ENCODE measurements around the gene FHDC1. TPM values are rescaled to one million over a fixed set of nuclear protein-coding genes. Genes with fewer than 3 reads are reported as not detected.
A peak's percentile ranks its signal among the peaks of the same experiment; 100 is the strongest.

Gene FHDC1
- total RNA-seq, 1 experiment from 2014 or later = 0.95 TPM

GRCh38 chr4:152919826-152920225 is 16.3 kb upstream of the FHDC1 start:
- intact Hi-C loops (cut with micrococcal nuclease) = no loop called here
- CTCF ChIA-PET = no interaction called here

GRCh38 chr4:152920768-152921167 is 15.4 kb upstream of the FHDC1 start:
- Histone ChIP-seq H3K9me2 (replicated peaks; ENCODE audit: low read length) (no peaks in the 10 kb centered on the region), H3K27me3 (ENCODE audit: low read length) (no peaks in the 10 kb centered on the region), H2AFZ (ENCODE audit: low read length) (no peak overlapping the region), H3K4me3 (ENCODE audit: low read length) (no peak overlapping the region), H3K4me2 (ENCODE audit: low read length) (no peak overlapping the region), H3K9me3 (ENCODE audit: low read length) (peaks cover 9% of the 10 kb centered on the region), H3K36me3 (ENCODE audit: low read depth, low read length) (peaks cover 16% of the 10 kb centered on the region), H3K27ac (ENCODE audit: low read length) (no peak overlapping the region), H3F3A (ENCODE audit: low read length, unreplicated experiment) (no peaks in the 10 kb centered on the region), H3K4me1 (ENCODE audit: insufficient read depth, low read length) (no peaks in the 10 kb centered on the region), H4K20me1 (ENCODE audit: low read length) (no peaks in the 10 kb centered on the region), H3K79me2 (ENCODE audit: low read length) (no peaks in the 10 kb centered on the region), H3K9ac (ENCODE audit: low read length) (no peak overlapping the region)
- peak; percentile 14 for DNase-seq
- ChIA-PET POLR2A (ENCODE audit: unreplicated experiment) (no interaction called here), CTCF (no interaction called here)
- TF ChIP-seq EZH2phosphoT487 (IDR thresholded peaks at IDR 0.05; ENCODE audit: borderline replicate concordance, low read length) (no peak), EZH2 (IDR thresholded peaks at IDR 0.05; ENCODE audit: low read length, unreplicated experiment) (no peak), CTCF (conservative IDR thresholded peaks at IDR 0.05; ENCODE audit: low read depth, low read length) (no peak)
- no TSS peak for BruUV-seq (replicated peaks)
- ATAC-seq = no peak
- intact Hi-C loops (cut with micrococcal nuclease) = no loop called here

More at GRCh38 chr4:152919826-152920225, 16.3 kb upstream of the FHDC1 start:
- Histone ChIP-seq H3K9me2 (replicated peaks; ENCODE audit: low read length) (no peaks in the 10 kb centered on the region), H3K27me3 (ENCODE audit: low read length) (no peaks in the 10 kb centered on the region), H3K9me3 (ENCODE audit: low read length) (peaks cover 9% of the 10 kb centered on the region), H3K79me2 (ENCODE audit: low read length) (no peaks in the 10 kb centered on the region), H2AFZ (ENCODE audit: low read length) (no peak overlapping the region), H3K4me1 (ENCODE audit: insufficient read depth, low read length) (no peaks in the 10 kb centered on the region), H3K9ac (ENCODE audit: low read length) (no peak overlapping the region), H3K27ac (ENCODE audit: low read length) (no peak overlapping the region), H3K4me2 (ENCODE audit: low read length) (no peak overlapping the region), H3F3A (ENCODE audit: low read length, unreplicated experiment) (no peaks in the 10 kb centered on the region), H3K4me3 (ENCODE audit: low read length) (no peak overlapping the region), H3K36me3 (ENCODE audit: low read depth, low read length) (peaks cover 16% of the 10 kb centered on the region), H4K20me1 (ENCODE audit: low read length) (no peaks in the 10 kb centered on the region)
- POLR2A ChIA-PET (ENCODE audit: unreplicated experiment) = no interaction called here
- DNase-seq = no peak
- BruUV-seq (replicated peaks) = no TSS peak
- TF ChIP-seq CTCF (conservative IDR thresholded peaks at IDR 0.05; ENCODE audit: low read depth, low read length) (no peak), EZH2 (IDR thresholded peaks at IDR 0.05; ENCODE audit: low read length, unreplicated experiment) (no peak), EZH2phosphoT487 (IDR thresholded peaks at IDR 0.05; ENCODE audit: borderline replicate concordance, low read length) (no peak)
- no peak for ATAC-seq

- no peaks in the 10 kb centered on the region for H3K9me2 ChIP-seq (replicated peaks; ENCODE audit: low read length)
- no peak overlapping the region for H3K4me3 ChIP-seq (ENCODE audit: low read length)
- no TSS peak for BruUV-seq (replicated peaks)
- H3K9me3 ChIP-seq (ENCODE audit: low read length) = peaks cover 9% of the 10 kb centered on the region
- ChIA-PET CTCF (no interaction called here), POLR2A (ENCODE audit: unreplicated experiment) (no interaction called here)
- H3K79me2 ChIP-seq (ENCODE audit: low read length) = no peaks in the 10 kb centered on the region
- no peak for DNase-seq
- ATAC-seq = no peak
- H3K4me2 ChIP-seq (ENCODE audit: low read length) = no peak overlapping the region
- H3K36me3 ChIP-seq (ENCODE audit: low read depth, low read length) = peaks cover 16% of the 10 kb centered on the region
- no peak overlapping the region for H3K27ac ChIP-seq (ENCODE audit: low read length)
- no peak overlapping the region for H3K9ac ChIP-seq (ENCODE audit: low read length)
- intact Hi-C loops (cut with micrococcal nuclease) = no loop called here
- no peak overlapping the region for H2AFZ ChIP-seq (ENCODE audit: low read length)
- no peaks in the 10 kb centered on the region for H4K20me1 ChIP-seq (ENCODE audit: low read length)
- TF ChIP-seq EZH2 (IDR thresholded peaks at IDR 0.05; ENCODE audit: low read length, unreplicated experiment) = no peak
- TF ChIP-seq EZH2phosphoT487 (IDR thresholded peaks at IDR 0.05; ENCODE audit: borderline replicate concordance, low read length) = no peak
- TF ChIP-seq CTCF (conservative IDR thresholded peaks at IDR 0.05; ENCODE audit: low read depth, low read length) = no peak
- no peaks in the 10 kb centered on the region for H3K4me1 ChIP-seq (ENCODE audit: insufficient read depth, low read length)
- H3F3A ChIP-seq (ENCODE audit: low read length, unreplicated experiment) = no peaks in the 10 kb centered on the region
- no peaks in the 10 kb centered on the region for H3K27me3 ChIP-seq (ENCODE audit: low read length)
Measured at GRCh38 chr4:152921284-152921683, 14.8 kb upstream of the FHDC1 start.
